ENCODE results near the gene DDIT4. TPM values are rescaled to one million over a fixed set of nuclear protein-coding genes. Genes with fewer than 3 reads are reported as not detected.

DDIT4 gene
- total and polyA plus RNA-seq, 9 of the 15 experiments (the other 6 are each of a cell fraction or from before 2014, with no cell fraction given): 8.2 to 675 (median 159) TPM

DNA sequence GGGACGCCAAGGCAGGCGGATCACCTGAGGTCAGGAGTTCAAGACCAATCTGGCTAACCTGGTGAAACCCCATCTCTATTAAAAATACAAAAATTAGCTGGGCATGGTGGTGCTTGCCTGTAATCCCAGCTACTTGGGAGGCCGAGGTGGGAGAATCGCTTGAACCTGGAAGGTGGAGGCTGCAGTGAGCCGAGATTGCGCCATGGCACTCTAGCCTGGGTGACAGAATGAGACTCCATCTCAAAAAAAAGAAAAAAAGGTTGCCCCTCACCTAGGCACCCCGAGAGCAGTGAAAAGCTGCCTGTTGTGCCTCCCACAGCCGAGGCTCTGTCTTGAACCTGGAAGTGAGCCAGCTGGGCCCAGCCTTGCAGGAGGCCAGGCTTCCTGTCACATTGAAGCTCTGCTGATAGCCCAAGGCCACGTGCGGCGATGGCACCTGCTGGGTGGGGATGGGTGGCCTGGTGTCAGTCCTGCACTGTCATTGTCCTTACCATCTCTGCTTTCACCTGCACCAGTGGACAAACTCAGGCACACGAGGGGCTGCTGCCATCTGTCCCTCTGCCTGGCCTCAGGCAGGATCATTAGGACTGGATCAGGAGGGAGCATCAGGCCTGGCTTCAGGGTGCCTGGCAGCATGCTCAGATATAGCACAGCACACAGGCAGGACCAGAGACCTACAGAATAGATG is 43.2 kb downstream of the DDIT4 start (continued):
- TF ChIP-seq, protein P1, sequence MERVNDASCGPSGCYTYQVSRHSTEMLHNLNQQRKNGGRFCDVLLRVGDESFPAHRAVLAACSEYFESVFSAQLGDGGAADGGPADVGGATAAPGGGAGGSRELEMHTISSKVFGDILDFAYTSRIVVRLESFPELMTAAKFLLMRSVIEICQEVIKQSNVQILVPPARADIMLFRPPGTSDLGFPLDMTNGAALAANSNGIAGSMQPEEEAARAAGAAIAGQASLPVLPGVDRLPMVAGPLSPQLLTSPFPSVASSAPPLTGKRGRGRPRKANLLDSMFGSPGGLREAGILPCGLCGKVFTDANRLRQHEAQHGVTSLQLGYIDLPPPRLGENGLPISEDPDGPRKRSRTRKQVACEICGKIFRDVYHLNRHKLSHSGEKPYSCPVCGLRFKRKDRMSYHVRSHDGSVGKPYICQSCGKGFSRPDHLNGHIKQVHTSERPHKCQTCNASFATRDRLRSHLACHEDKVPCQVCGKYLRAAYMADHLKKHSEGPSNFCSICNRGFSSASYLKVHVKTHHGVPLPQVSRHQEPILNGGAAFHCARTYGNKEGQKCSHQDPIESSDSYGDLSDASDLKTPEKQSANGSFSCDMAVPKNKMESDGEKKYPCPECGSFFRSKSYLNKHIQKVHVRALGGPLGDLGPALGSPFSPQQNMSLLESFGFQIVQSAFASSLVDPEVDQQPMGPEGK (CRISPR knock-in tag; IDR thresholded peaks at IDR 0.05; ENCODE audit: borderline replicate concordance): 0 out of 2 replicates have a peak, but pooled peaks have one; percentile 61
- TF ChIP-seq, protein P2, sequence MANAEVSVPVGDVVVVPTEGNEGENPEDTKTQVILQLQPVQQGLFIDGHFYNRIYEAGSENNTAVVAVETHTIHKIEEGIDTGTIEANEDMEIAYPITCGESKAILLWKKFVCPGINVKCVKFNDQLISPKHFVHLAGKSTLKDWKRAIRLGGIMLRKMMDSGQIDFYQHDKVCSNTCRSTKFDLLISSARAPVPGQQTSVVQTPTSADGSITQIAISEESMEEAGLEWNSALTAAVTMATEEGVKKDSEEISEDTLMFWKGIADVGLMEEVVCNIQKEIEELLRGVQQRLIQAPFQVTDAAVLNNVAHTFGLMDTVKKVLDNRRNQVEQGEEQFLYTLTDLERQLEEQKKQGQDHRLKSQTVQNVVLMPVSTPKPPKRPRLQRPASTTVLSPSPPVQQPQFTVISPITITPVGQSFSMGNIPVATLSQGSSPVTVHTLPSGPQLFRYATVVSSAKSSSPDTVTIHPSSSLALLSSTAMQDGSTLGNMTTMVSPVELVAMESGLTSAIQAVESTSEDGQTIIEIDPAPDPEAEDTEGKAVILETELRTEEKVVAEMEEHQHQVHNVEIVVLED (CRISPR knock-in tag; IDR thresholded peaks at IDR 0.05): peak; percentile 47; the same call in 1 of the 2 replicates
- TF ChIP-seq, protein P3, sequence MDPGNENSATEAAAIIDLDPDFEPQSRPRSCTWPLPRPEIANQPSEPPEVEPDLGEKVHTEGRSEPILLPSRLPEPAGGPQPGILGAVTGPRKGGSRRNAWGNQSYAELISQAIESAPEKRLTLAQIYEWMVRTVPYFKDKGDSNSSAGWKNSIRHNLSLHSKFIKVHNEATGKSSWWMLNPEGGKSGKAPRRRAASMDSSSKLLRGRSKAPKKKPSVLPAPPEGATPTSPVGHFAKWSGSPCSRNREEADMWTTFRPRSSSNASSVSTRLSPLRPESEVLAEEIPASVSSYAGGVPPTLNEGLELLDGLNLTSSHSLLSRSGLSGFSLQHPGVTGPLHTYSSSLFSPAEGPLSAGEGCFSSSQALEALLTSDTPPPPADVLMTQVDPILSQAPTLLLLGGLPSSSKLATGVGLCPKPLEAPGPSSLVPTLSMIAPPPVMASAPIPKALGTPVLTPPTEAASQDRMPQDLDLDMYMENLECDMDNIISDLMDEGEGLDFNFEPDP (CRISPR knock-in tag; IDR thresholded peaks at IDR 0.05): peak; percentile 62; the same call in 1 of the 2 replicates
- peak; percentile 80 for TF ChIP-seq E2F3 (CRISPR knock-in tag; IDR thresholded peaks at IDR 0.05)
- peak; percentile 21 for TF ChIP-seq BRD9 (IDR thresholded peaks at IDR 0.05; ENCODE audit: low read depth, partially characterized antibody)
- TF ChIP-seq, protein P4, sequence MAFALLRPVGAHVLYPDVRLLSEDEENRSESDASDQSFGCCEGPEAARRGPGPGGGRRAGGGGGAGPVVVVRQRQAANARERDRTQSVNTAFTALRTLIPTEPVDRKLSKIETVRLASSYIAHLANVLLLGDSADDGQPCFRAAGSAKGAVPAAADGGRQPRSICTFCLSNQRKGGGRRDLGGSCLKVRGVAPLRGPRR (CRISPR knock-in tag; IDR thresholded peaks at IDR 0.05): peak; percentile 56; the same call in 1 of the 2 replicates
- TF ChIP-seq BRF1 (IDR thresholded peaks at IDR 0.05; ENCODE audit: borderline replicate concordance, extremely low read depth, insufficient read length): no peak
- TF ChIP-seq ZFX (CRISPR knock-in tag; IDR thresholded peaks at IDR 0.05): peak; percentile 58
- no peak for TF ChIP-seq FOXM1 (IDR thresholded peaks at IDR 0.05; ENCODE audit: low read depth)
- TF ChIP-seq FOXM1 (CRISPR knock-in tag; IDR thresholded peaks at IDR 0.05; ENCODE audit: low read depth): no peak
- peak; percentile 75; the same call in 1 of the 2 replicates for TF ChIP-seq ZNF197 (CRISPR knock-in tag; IDR thresholded peaks at IDR 0.05; ENCODE audit: low read depth)
- TF ChIP-seq ZNF165 (CRISPR knock-in tag; IDR thresholded peaks at IDR 0.05; ENCODE audit: borderline replicate concordance): peak; percentile 90; the same call in 1 of the 2 replicates
- TF ChIP-seq ZNF124 (CRISPR knock-in tag; IDR thresholded peaks at IDR 0.05): no peak
- TF ChIP-seq PCBP1 (IDR thresholded peaks at IDR 0.05; ENCODE audit: low read depth, low read length, poor library complexity, severe bottlenecking): no peak
- peak; percentile 68; the same call in 1 of the 2 replicates for TF ChIP-seq ERF (CRISPR knock-in tag; IDR thresholded peaks at IDR 0.05)
- no peak for TF ChIP-seq NFATC3 (IDR thresholded peaks at IDR 0.05)
- TF ChIP-seq ZNF589 (CRISPR knock-in tag; IDR thresholded peaks at IDR 0.05; ENCODE audit: low read depth): peak; percentile 97
- no peak for TF ChIP-seq ELF1 (tag; IDR thresholded peaks at IDR 0.05)
- no peak for TF ChIP-seq PHB2 (IDR thresholded peaks at IDR 0.05; ENCODE audit: low read depth)
- TF ChIP-seq HIVEP1 (CRISPR knock-in tag; IDR thresholded peaks at IDR 0.05): peak; percentile 92
- peak; percentile 49; the same call in 1 of the 2 replicates for TF ChIP-seq NFRKB (IDR thresholded peaks at IDR 0.05; ENCODE audit: low read depth)
- TF ChIP-seq PRPF4 (IDR thresholded peaks at IDR 0.05; ENCODE audit: insufficient read depth, low read depth, low read length, poor library complexity, severe bottlenecking): no peak
- no peak for TF ChIP-seq FOXK2 (conservative IDR thresholded peaks at IDR 0.05 in 1 of 2, IDR thresholded peaks at IDR 0.05 in 1 of 2; ENCODE audit: low read depth in 2 of 2)
- peak; percentile 37; the same call in 1 of the 2 replicates for TF ChIP-seq SOX6 (IDR thresholded peaks at IDR 0.05)
